IMR-90 (cell line): Measurements from ENCODE around the gene UBE2G1. TPM values are rescaled to one million over a fixed set of nuclear protein-coding genes. Genes with fewer than 3 reads are reported as not detected.
A peak's percentile ranks its signal among the peaks of the same experiment; 100 is the strongest.

Experiments
- ATAC-seq: fragments of 200-7000 bp; cut with Tn5 transposase; 2 replicates; pipeline ENCODE4 v1.9.1; 2020; ENCODE audit warnings: low read depth, mild to moderate bottlenecking, moderate library complexity
- BruUV-seq: library from RNA; stranded (reverse); fragments of 400-500 nt; replicated peaks from 2 replicates; lab custom pipeline; 2021; lab: Mats Ljungman, UMichigan
- CTCF ChIA-PET: fragments of 300-600 bp; formaldehyde crosslinking; extraction: SDS; loops from one replicate; lab custom pipeline; 2021; ENCODE audit warnings: antibody characterized with exemption; lab: Yijun Ruan, JAX
- POLR2A ChIA-PET: fragments of 300-600 bp; sonication (Branson Sonifier 250); formaldehyde crosslinking; loops from one replicate; lab custom pipeline; 2022; ENCODE audit warnings: antibody characterized with exemption; ENCODE audit not compliant: unreplicated experiment; lab: Charles Lee
- DNase-seq: peaks from one replicate; pipeline ENCODE4 v3.0.0; 2013
- H2AFZ ChIP-seq: replicated peaks from 2 replicates; pipeline ENCODE3; 2013; ENCODE audit warnings: low read length, mild to moderate bottlenecking; ENCODE audit not compliant: poor library complexity
- H2AK5ac ChIP-seq: 2 replicates; pipeline ENCODE4 v1.6.1; 2013; ENCODE audit warnings: low read depth, low read length, inconsistent platforms
- H2AK9ac ChIP-seq: replicated peaks from 2 replicates; pipeline ENCODE3; 2013; ENCODE audit warnings: mild to moderate bottlenecking, low read depth, low read length, moderate library complexity; ENCODE audit not compliant: poor library complexity
- H2BK120ac ChIP-seq: 2 replicates; pipeline ENCODE4 v1.6.1; 2013; ENCODE audit warnings: low read depth, low read length, inconsistent platforms
- H2BK15ac ChIP-seq: 3 replicates; pipeline ENCODE4 v1.6.1; 2013; ENCODE audit warnings: low read depth, low read length, inconsistent platforms
- H2BK20ac ChIP-seq: 2 replicates; pipeline ENCODE4 v1.6.1; 2013; ENCODE audit warnings: low read depth, mild to moderate bottlenecking, inconsistent platforms, low read length, moderate library complexity
- H2BK5ac ChIP-seq: 2 replicates; pipeline ENCODE4 v1.6.1; 2013; ENCODE audit warnings: mild to moderate bottlenecking, low read depth, low read length, inconsistent platforms; ENCODE audit not compliant: poor library complexity, severe bottlenecking
- H3K14ac ChIP-seq: replicated peaks from 2 replicates; pipeline ENCODE4 v1.6.1; 2013; ENCODE audit warnings: low read depth, low read length, inconsistent platforms
- H3K18ac ChIP-seq: 2 replicates; pipeline ENCODE4 v1.6.1; 2013; ENCODE audit warnings: low read depth, low read length, control low read depth
- H3K23ac ChIP-seq: 2 replicates; pipeline ENCODE4 v1.6.1; 2013; ENCODE audit warnings: low read depth, low read length, inconsistent platforms
- H3K27ac ChIP-seq: 2 replicates; pipeline ENCODE4 v1.5.1; 2013; ENCODE audit warnings: mild to moderate bottlenecking, control low read depth, low read length; ENCODE audit not compliant: insufficient read depth
- H3K27me3 ChIP-seq: 2 replicates; pipeline ENCODE4 v1.6.1; 2013; ENCODE audit warnings: low read length; ENCODE audit not compliant: control insufficient read depth, insufficient read depth
- H3K36me3 ChIP-seq: 2 replicates; pipeline ENCODE4 v1.6.1; 2013; ENCODE audit warnings: low read length, mixed read lengths; ENCODE audit not compliant: control insufficient read depth, insufficient read depth
- H3K4ac ChIP-seq: 2 replicates; pipeline ENCODE4 v1.6.1; 2013; ENCODE audit warnings: low read depth, low read length, inconsistent platforms
- H3K4me1 ChIP-seq: 2 replicates; pipeline ENCODE4 v1.6.1; 2013; ENCODE audit warnings: low read length, mixed read lengths; ENCODE audit not compliant: control insufficient read depth, insufficient read depth
- H3K4me2 ChIP-seq: 2 replicates; pipeline ENCODE4 v1.6.1; 2013; ENCODE audit warnings: low read depth, mild to moderate bottlenecking, control low read depth, low read length, moderate library complexity
- H3K4me3 ChIP-seq: 2 replicates; pipeline ENCODE4 v1.5.1; 2013; ENCODE audit warnings: low read depth, mild to moderate bottlenecking, control low read depth, low read length, moderate library complexity; ENCODE audit not compliant: insufficient read depth
- H3K56ac ChIP-seq: 2 replicates; pipeline ENCODE4 v1.6.1; 2013; ENCODE audit warnings: low read length, inconsistent platforms; ENCODE audit not compliant: insufficient read depth; ENCODE audit errors: extremely low read depth
- H3K79me1 ChIP-seq, 2 experiments: 2 replicates each; pipeline ENCODE4 v1.6.1; 2013; ENCODE audit warnings: low read length in 2 of 2, inconsistent platforms in 1 of 2, low read depth in 1 of 2
- H3K9ac ChIP-seq: 2 replicates; pipeline ENCODE4 v1.6.1; 2013; ENCODE audit warnings: low read depth, low read length, control low read depth
- H3K9me1 ChIP-seq: 2 replicates; pipeline ENCODE4 v1.6.1; 2013; ENCODE audit warnings: low read length, inconsistent platforms; ENCODE audit not compliant: insufficient read depth
- H3K9me3 ChIP-seq: 2 replicates; pipeline ENCODE4 v1.6.1; 2013; ENCODE audit warnings: low read length; ENCODE audit not compliant: control insufficient read depth, insufficient read depth
- H4K20me1 ChIP-seq: 2 replicates; pipeline ENCODE4 v1.6.1; 2013; ENCODE audit warnings: low read length, inconsistent platforms; ENCODE audit not compliant: insufficient read depth
- H4K5ac ChIP-seq: 2 replicates; pipeline ENCODE4 v1.6.1; 2013; ENCODE audit warnings: mild to moderate bottlenecking, low read depth, low read length, control low read depth
- H4K8ac ChIP-seq, 2 experiments: 2 replicates each; pipeline ENCODE4 v1.6.1; 2013; ENCODE audit warnings: low read depth in 2 of 2, low read length in 2 of 2, control low read depth in 1 of 2, inconsistent platforms in 1 of 2
- H4K91ac ChIP-seq: 2 replicates; pipeline ENCODE4 v1.6.1; 2013; ENCODE audit warnings: low read depth, low read length, inconsistent platforms; ENCODE audit not compliant: insufficient read depth
- BHLHE40 ChIP-seq: fragments of 150-350 bp; IDR thresholded peaks from 2 replicates; pipeline ENCODE4 v1.6.1; 2016; ENCODE audit warnings: mild to moderate bottlenecking, low read depth, low read length
- FOS ChIP-seq: fragments of 150-350 bp; IDR thresholded peaks from 2 replicates; pipeline ENCODE4 v1.6.1; 2016; ENCODE audit warnings: low read depth, low read length
- MAFK ChIP-seq: IDR thresholded peaks from 2 replicates; pipeline ENCODE4 v1.6.1; 2012; ENCODE audit warnings: low read depth, low read length, improper control_type of control experiment
- MAZ ChIP-seq: IDR thresholded peaks from 2 replicates; pipeline ENCODE4 v1.6.1; 2012; ENCODE audit warnings: low read depth, mild to moderate bottlenecking, low read length, improper control_type of control experiment, moderate library complexity, borderline replicate concordance
- NFE2L2 ChIP-seq: fragments of 150-350 bp; IDR thresholded peaks from 2 replicates; pipeline ENCODE4 v1.6.1; 2016; ENCODE audit warnings: low read depth, mild to moderate bottlenecking, low read length
- USF2 ChIP-seq: fragments of 150-350 bp; IDR thresholded peaks from 2 replicates; pipeline ENCODE4 v1.6.1; 2017; ENCODE audit warnings: mild to moderate bottlenecking, antibody characterized with exemption, low read length, low read depth
- WGBS, 2 experiments: methylation state at CpG; one replicate each; pipeline versions ENCODE4 v1.1.5 to v1.1.7; 2013; ENCODE audit warnings: missing lambda C conversion rate in 2 of 2; ENCODE audit not compliant: insufficient read length in 1 of 2; ENCODE audit errors: extremely low coverage in 2 of 2; 5-methylcytosine and 5-hydroxymethylcytosine counted together
- dilution Hi-C: fragments of 300-500 bp; cut with HindIII; formaldehyde crosslinking; loops from one replicate; pipeline ENCODE4 v1.14.3; 2018; ENCODE audit warnings: low sequenced_read_pairs; ENCODE audit not compliant: unreplicated experiment
- in situ Hi-C: fragments of 300-500 bp; cut with MboI; formaldehyde crosslinking; loops from 3 replicates; pipeline ENCODE4 v1.14.3; 2019; ENCODE audit warnings: low sequenced_read_pairs, inconsistent platforms, mixed read lengths
- intact Hi-C: fragments of 100-400 bp; cut with micrococcal nuclease; formaldehyde crosslinking; loops from 2 replicates; pipeline ENCODE4 v1.10.0; 2022
- polyA plus RNA-seq, 3 experiments: library from polyadenylated mRNA; depleted of rRNA; stranded (reverse); fragments of >200 nt; gene quantifications; 2 replicates each; pipeline ENCODE4 v1.2.3, GENCODE V29; 2012; ENCODE audit warnings: low replicate concordance in 1 of 3
- total RNA-seq: library from RNA; depleted of rRNA; stranded (reverse); fragments of >200 nt; gene quantifications from 2 replicates; pipeline ENCODE4 v1.2.3, GENCODE V29; 2012

Gene UBE2G1
- total and polyA plus RNA-seq, 2 of the 4 experiments (the other 2 are of a cell fraction): 26.3 to 26.6 TPM

- CTCF ChIA-PET: interaction anchor here (0.6 to 1.3 kb wide), 2 partner anchors 35 to 46 kb away, joined by 3 to 4 read pairs; no protein-coding TSS in a partner anchor
- no TSS peak for BruUV-seq
- intact Hi-C loops: loop anchor here (5.0 kb wide), 1 partner anchor 44 kb away; no protein-coding TSS in a partner anchor
Measured at GRCh38 chr17:4261452-4261851, 105.0 kb downstream of the UBE2G1 start.

More at GRCh38 chr17:4261452-4261851, 105.0 kb downstream of the UBE2G1 start:
- TF ChIP-seq MAFK (0 out of 2 replicates have a peak, but pooled peaks have one; percentile 24), MAZ (no peak), FOS (no peak), BHLHE40 (no peak), USF2 (no peak), NFE2L2 (no peak)
- H2BK20ac ChIP-seq: no peak overlapping the region
- peaks cover 4% of the 10 kb centered on the region for H3K36me3 ChIP-seq
- H3K23ac ChIP-seq: no peak overlapping the region
- H3K9ac ChIP-seq: no peak overlapping the region
- no peak overlapping the region for H3K4me2 ChIP-seq
- no peaks in the 10 kb centered on the region for H3K27me3 ChIP-seq
- H3K9me3 ChIP-seq: peaks cover 3% of the 10 kb centered on the region
- in situ Hi-C loops (no loop called here), dilution Hi-C loops (no loop called here)
- 100% methylated on average over 1 of the region's 8 CpGs; no CpG with 5 or more reads in 1 of the 2 experiments for WGBS, 2 experiments
- H2AK5ac ChIP-seq: no peak overlapping the region
- no peak overlapping the region for H2BK5ac ChIP-seq
- no peak overlapping the region for H4K8ac ChIP-seq
- peaks cover 18% of the 10 kb centered on the region for H3K9me1 ChIP-seq
- H4K91ac ChIP-seq: no peak overlapping the region
- no peak overlapping the region for H3K14ac ChIP-seq
- peaks cover 19 to 71% of the 10 kb centered on the region in 2 experiments for H3K79me1 ChIP-seq
- H3K4ac ChIP-seq: no peak overlapping the region
- no peak overlapping the region for H2AFZ ChIP-seq
- no peak overlapping the region for H3K4me3 ChIP-seq
- POLR2A ChIA-PET: no interaction called here
- H3K56ac ChIP-seq: no peak overlapping the region
- no peak overlapping the region for H3K18ac ChIP-seq
- no peak overlapping the region for H2AK9ac ChIP-seq
- no peak overlapping the region for H4K5ac ChIP-seq
- peaks cover 51% of the 10 kb centered on the region for H4K20me1 ChIP-seq
- H3K27ac ChIP-seq: no peak overlapping the region
- H2BK120ac ChIP-seq: no peak overlapping the region
- DNase-seq (no peak), ATAC-seq (no peak)
- no peak overlapping the region for H2BK15ac ChIP-seq
- H3K4me1 ChIP-seq: peaks cover 4% of the 10 kb centered on the region
